K562 (cell line): ENCODE measurements around the gene RPTOR.

Experiments used
- JUN ChIP-seq, 2 experiments: sonication (generic) in 1 of 2; formaldehyde crosslinking in 1 of 2; IDR thresholded peaks; 2 replicates each; pipeline versions ENCODE4 v1.6.1 to v1.8.0; 2012 to 2022; ENCODE audit warnings: borderline replicate concordance in 2 of 2, mild to moderate bottlenecking in 2 of 2, improper control_type of control experiment in 1 of 2, low read depth in 1 of 2, low read length in 1 of 2, missing genetic modification reagents in 1 of 2
- POLR2A ChIP-seq: fragments of 450-650 bp; conservative IDR thresholded peaks from 2 replicates; pipeline ENCODE4 v1.6.1; 2016
- PTBP1 ChIP-seq: fragments of 200-400 bp; formaldehyde crosslinking; IDR thresholded peaks from 2 replicates; pipeline ENCODE4 v1.6.1; 2017; ENCODE audit warnings: low read depth, low read length
- SMAD3 ChIP-seq: fragments of 450-650 bp; formaldehyde crosslinking; conservative IDR thresholded peaks from 2 replicates; pipeline ENCODE4 v1.4.0; 2020; ENCODE audit warnings: mild to moderate bottlenecking
- TAF7 ChIP-seq: fragments of 450-650 bp; IDR thresholded peaks from 2 replicates; pipeline ENCODE4 v1.6.1; 2016; ENCODE audit warnings: missing genetic modification characterization, missing compliant biosample characterization
- ZNF253 ChIP-seq: fragments of 250-450 bp; sonication (Bioruptor Pico); conservative IDR thresholded peaks from 2 replicates; pipeline ENCODE4 v1.6.1; 2021; ENCODE audit warnings: mild to moderate bottlenecking
- TF ChIP-seq, protein P1 (sequence below): sonication (generic); formaldehyde crosslinking; IDR thresholded peaks from 2 replicates; pipeline ENCODE4 v1.9.0; 2022; ENCODE audit warnings: mild to moderate bottlenecking, missing genetic modification reagents
- TF ChIP-seq, protein P2 (sequence below): fragments of 450-650 bp; IDR thresholded peaks from 2 replicates; pipeline ENCODE4 v1.6.1; 2016
- TF ChIP-seq, protein P3 (sequence below), 3 experiments: IDR thresholded peaks in 2 of 3; conservative IDR thresholded peaks in 1 of 3; 2 replicates each; pipeline ENCODE4 v1.5.1; 2011 to 2012; ENCODE audit warnings: low read length in 3 of 3, mild to moderate bottlenecking in 3 of 3, control low read depth in 2 of 3, improper control_type of control experiment in 1 of 3, inconsistent platforms in 1 of 3, low read depth in 1 of 3, mixed read lengths in 1 of 3, moderate library complexity in 1 of 3; ENCODE audit not compliant: insufficient read depth in 2 of 3

DNA sequence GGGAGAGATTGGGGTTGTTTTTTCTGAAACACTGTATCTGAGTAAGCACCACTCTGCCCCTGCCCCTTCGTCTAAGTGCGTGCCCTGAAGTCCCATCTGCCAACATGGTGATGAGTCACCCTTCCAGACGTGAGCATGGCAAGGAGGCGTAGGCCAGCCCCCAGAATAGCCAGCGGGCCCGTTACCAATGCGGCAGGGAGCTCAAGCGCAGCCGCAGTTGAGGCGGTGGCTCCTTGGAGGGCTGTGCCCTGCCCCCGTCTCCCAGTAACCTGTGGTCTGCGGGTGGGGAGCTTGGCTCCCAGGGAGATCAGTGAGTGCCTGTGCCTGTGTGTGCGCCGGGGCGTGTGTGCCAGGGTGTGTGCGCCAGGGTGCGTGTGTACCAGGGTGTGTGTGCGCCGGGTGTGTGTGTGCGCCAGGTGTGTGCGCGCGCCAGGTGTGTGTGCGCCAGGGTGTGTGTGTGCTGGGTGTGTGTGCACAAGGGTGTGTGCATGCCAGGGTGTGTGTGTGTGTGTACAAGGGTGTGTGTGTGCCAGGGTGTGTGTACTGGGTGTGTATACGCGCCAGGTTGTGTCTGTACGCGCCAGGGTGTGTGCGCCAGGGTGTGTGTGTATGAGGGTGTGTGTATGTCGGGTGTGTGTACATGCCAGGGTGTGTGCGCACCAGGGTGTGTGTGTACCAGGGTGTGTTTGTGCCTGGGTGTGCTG lies 348.4 kb downstream of the RPTOR start:
- TF ChIP-seq SMAD3 (CRISPR knock-in tag), result no peak
- TF ChIP-seq POLR2A, result no peak
- no peak for TF ChIP-seq ZNF253
- TF ChIP-seq, protein P1, sequence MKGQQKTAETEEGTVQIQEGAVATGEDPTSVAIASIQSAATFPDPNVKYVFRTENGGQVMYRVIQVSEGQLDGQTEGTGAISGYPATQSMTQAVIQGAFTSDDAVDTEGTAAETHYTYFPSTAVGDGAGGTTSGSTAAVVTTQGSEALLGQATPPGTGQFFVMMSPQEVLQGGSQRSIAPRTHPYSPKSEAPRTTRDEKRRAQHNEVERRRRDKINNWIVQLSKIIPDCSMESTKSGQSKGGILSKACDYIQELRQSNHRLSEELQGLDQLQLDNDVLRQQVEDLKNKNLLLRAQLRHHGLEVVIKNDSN (CRISPR knock-in tag), result no peak
- TF ChIP-seq, protein P2, sequence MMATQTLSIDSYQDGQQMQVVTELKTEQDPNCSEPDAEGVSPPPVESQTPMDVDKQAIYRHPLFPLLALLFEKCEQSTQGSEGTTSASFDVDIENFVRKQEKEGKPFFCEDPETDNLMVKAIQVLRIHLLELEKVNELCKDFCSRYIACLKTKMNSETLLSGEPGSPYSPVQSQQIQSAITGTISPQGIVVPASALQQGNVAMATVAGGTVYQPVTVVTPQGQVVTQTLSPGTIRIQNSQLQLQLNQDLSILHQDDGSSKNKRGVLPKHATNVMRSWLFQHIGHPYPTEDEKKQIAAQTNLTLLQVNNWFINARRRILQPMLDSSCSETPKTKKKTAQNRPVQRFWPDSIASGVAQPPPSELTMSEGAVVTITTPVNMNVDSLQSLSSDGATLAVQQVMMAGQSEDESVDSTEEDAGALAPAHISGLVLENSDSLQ, result no peak
- no peak for TF ChIP-seq TAF7
- no peak for TF ChIP-seq PTBP1
- TF ChIP-seq, protein P3, sequence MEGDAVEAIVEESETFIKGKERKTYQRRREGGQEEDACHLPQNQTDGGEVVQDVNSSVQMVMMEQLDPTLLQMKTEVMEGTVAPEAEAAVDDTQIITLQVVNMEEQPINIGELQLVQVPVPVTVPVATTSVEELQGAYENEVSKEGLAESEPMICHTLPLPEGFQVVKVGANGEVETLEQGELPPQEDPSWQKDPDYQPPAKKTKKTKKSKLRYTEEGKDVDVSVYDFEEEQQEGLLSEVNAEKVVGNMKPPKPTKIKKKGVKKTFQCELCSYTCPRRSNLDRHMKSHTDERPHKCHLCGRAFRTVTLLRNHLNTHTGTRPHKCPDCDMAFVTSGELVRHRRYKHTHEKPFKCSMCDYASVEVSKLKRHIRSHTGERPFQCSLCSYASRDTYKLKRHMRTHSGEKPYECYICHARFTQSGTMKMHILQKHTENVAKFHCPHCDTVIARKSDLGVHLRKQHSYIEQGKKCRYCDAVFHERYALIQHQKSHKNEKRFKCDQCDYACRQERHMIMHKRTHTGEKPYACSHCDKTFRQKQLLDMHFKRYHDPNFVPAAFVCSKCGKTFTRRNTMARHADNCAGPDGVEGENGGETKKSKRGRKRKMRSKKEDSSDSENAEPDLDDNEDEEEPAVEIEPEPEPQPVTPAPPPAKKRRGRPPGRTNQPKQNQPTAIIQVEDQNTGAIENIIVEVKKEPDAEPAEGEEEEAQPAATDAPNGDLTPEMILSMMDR (IDR thresholded peaks at IDR 0.05 in 2 of 3, conservative IDR thresholded peaks at IDR 0.05 in 1 of 3; ENCODE audit: insufficient read depth in 2 of 3, low read depth in 1 of 3, low read length in 3 of 3), result no peak
- no peak for TF ChIP-seq JUN (IDR thresholded peaks at IDR 0.05; ENCODE audit: borderline replicate concordance, low read depth, low read length)
- no peak for TF ChIP-seq JUN (CRISPR knock-in tag; IDR thresholded peaks at IDR 0.05; ENCODE audit: borderline replicate concordance)
